A673 (cell line): Measurements from ENCODE around the gene TDRKH. TPM values are rescaled to one million over a fixed set of nuclear protein-coding genes. Genes with fewer than 3 reads are reported as not detected.

Experiments
- BruUV-seq: library from RNA; stranded (reverse); fragments of 400-500 nt; replicated peaks from 2 replicates; lab custom pipeline; 2021; lab: Mats Ljungman, UMichigan
- CTCF ChIA-PET: fragments of 300-600 bp; sonication (Branson Sonifier 250); formaldehyde crosslinking; loops from one replicate; lab custom pipeline; 2022; ENCODE audit warnings: antibody characterized with exemption; lab: Charles Lee
- POLR2A ChIA-PET: fragments of 300-600 bp; sonication (Branson Sonifier 250); formaldehyde crosslinking; loops from one replicate; lab custom pipeline; 2022; ENCODE audit warnings: antibody characterized with exemption; ENCODE audit not compliant: low non-redundant PET; lab: Charles Lee
- DNase-seq: peaks from one replicate; pipeline ENCODE4 v3.0.0-alpha.2; 2015; ENCODE audit warnings: low spot score
- H3K27ac ChIP-seq: fragments of 200-600 bp; sonication (generic); 2 replicates; pipeline ENCODE4 v1.5.1; 2016; ENCODE audit warnings: mixed run types, low read depth, mild to moderate bottlenecking, mixed read lengths, antibody characterized with exemption, low read length; ENCODE audit not compliant: poor library complexity, severe bottlenecking
- H3K27me3 ChIP-seq: fragments of 200-600 bp; sonication (generic); replicated peaks from 2 replicates; pipeline ENCODE4 v1.6.1; 2017; ENCODE audit warnings: mixed run types, low read depth, mild to moderate bottlenecking, mixed read lengths, antibody characterized with exemption, low read length; ENCODE audit not compliant: insufficient read depth, poor library complexity
- H3K36me3 ChIP-seq: fragments of 200-600 bp; sonication (generic); 2 replicates; pipeline ENCODE4 v1.6.1; 2016; ENCODE audit warnings: mixed run types, mild to moderate bottlenecking, mixed read lengths, antibody characterized with exemption, low read length; ENCODE audit not compliant: insufficient read depth, poor library complexity, severe bottlenecking
- H3K4me1 ChIP-seq: fragments of 200-600 bp; sonication (generic); 2 replicates; pipeline ENCODE4 v1.6.1; 2017; ENCODE audit warnings: mixed run types, mild to moderate bottlenecking, mixed read lengths, antibody characterized with exemption, low read length; ENCODE audit not compliant: insufficient read depth, poor library complexity, severe bottlenecking
- H3K4me3 ChIP-seq: fragments of 200-600 bp; sonication (generic); 2 replicates; pipeline ENCODE4 v1.5.1; 2016; ENCODE audit warnings: low read depth, mixed run types, mild to moderate bottlenecking, mixed read lengths, low read length; ENCODE audit not compliant: poor library complexity, severe bottlenecking
- H3K9me3 ChIP-seq: fragments of 200-600 bp; sonication (generic); 2 replicates; pipeline ENCODE4 v1.6.1; 2016; ENCODE audit warnings: mixed run types, low read depth, mild to moderate bottlenecking, mixed read lengths, antibody characterized with exemption, low read length; ENCODE audit not compliant: poor library complexity, severe bottlenecking
- CTCF ChIP-seq: fragments of 300-800, 200-600 bp; sonication (generic); conservative IDR thresholded peaks from 2 replicates; pipeline ENCODE4 v1.5.1; 2017; ENCODE audit warnings: low read depth, mild to moderate bottlenecking, antibody characterized with exemption, low read length, moderate library complexity, mixed read lengths
- EZH2 ChIP-seq: fragments of 200-600 bp; sonication (generic); IDR thresholded peaks from 2 replicates; pipeline ENCODE4 v1.6.1; 2017; ENCODE audit warnings: borderline replicate concordance, low read depth, mild to moderate bottlenecking, mixed read lengths, antibody characterized with exemption, low read length; ENCODE audit not compliant: poor library complexity, severe bottlenecking
- intact Hi-C: fragments of 100-400 bp; cut with micrococcal nuclease; formaldehyde crosslinking; loops from one replicate; pipeline ENCODE4 v1.10.0; 2022; ENCODE audit not compliant: unreplicated experiment
- total RNA-seq: library from RNA; stranded (reverse); gene quantifications from 2 replicates; pipeline ENCODE4 v1.2.3, GENCODE V29; 2021

Gene TDRKH
- total RNA-seq, 1 experiment from 2014 or later, result 2.1 TPM

GRCh38 chr1:151759241-151759640, 31.1 kb downstream of the TDRKH start:
- H3K9me3 ChIP-seq, result no peaks in the 10 kb centered on the region
- ChIA-PET CTCF (interaction anchor here (0.6 kb wide), 1 partner anchor 95 kb away, joined by 6 read pairs; no protein-coding TSS in a partner anchor), POLR2A (no interaction called here)
- intact Hi-C loops, result no loop called here
- no peak overlapping the region for H3K27ac ChIP-seq
- no peak for TF ChIP-seq EZH2
- TF ChIP-seq CTCF, result no peak
- H3K27me3 ChIP-seq, result no peaks in the 10 kb centered on the region
- peaks cover 38% of the 10 kb centered on the region for H3K36me3 ChIP-seq
- no peak overlapping the region for H3K4me3 ChIP-seq
- H3K4me1 ChIP-seq, result peaks cover 10% of the 10 kb centered on the region
- BruUV-seq, result no TSS peak
- DNase-seq, result no peak

- H3K9me3 ChIP-seq, result no peaks in the 10 kb centered on the region
- TF ChIP-seq CTCF (no peak), EZH2 (no peak)
- no TSS peak for BruUV-seq
- no peak for DNase-seq
- H3K27me3 ChIP-seq, result no peaks in the 10 kb centered on the region
- no peak overlapping the region for H3K4me3 ChIP-seq
- H3K36me3 ChIP-seq, result peaks cover 28% of the 10 kb centered on the region
- H3K4me1 ChIP-seq, result no peaks in the 10 kb centered on the region
- CTCF ChIA-PET, result no interaction called here
- H3K27ac ChIP-seq, result no peak overlapping the region
- POLR2A ChIA-PET, result no interaction called here
- intact Hi-C loops, result no loop called here
Observed at GRCh38 chr1:151756291-151756690, 34.0 kb downstream of the TDRKH start.

GRCh38 chr1:151741516-151741915, 48.8 kb downstream of the TDRKH start:
- H3K9me3 ChIP-seq, result peaks cover 7% of the 10 kb centered on the region
- intact Hi-C loops, result no loop called here
- BruUV-seq, result no TSS peak
- no peaks in the 10 kb centered on the region for H3K36me3 ChIP-seq
- H3K27me3 ChIP-seq, result peaks cover 53% of the 10 kb centered on the region
- no peak for DNase-seq
- TF ChIP-seq EZH2, result no peak
- TF ChIP-seq CTCF, result no peak
- no peak overlapping the region for H3K27ac ChIP-seq
- ChIA-PET CTCF (no interaction called here), POLR2A (no interaction called here)
- no peak overlapping the region for H3K4me3 ChIP-seq
- no peaks in the 10 kb centered on the region for H3K4me1 ChIP-seq
